SU-DHL-6 (cell line): Measurements from ENCODE around the gene HOXD3.

ENCODE experiments used
- H2AFZ ChIP-seq: fragments of 200-600 bp; sonication (generic); 2 replicates; pipeline ENCODE4 v1.6.1; 2014; ENCODE audit warnings: low read depth, mild to moderate bottlenecking, moderate library complexity, mixed read lengths, antibody characterized with exemption, low read length; ENCODE audit not compliant: severe bottlenecking
- H3F3A ChIP-seq: fragments of 200-600 bp; shearing (Covaris generic); 2 replicates; pipeline ENCODE4 v1.6.0; 2016; ENCODE audit warnings: antibody characterized with exemption, mild to moderate bottlenecking; ENCODE audit not compliant: insufficient read depth
- H3K27ac ChIP-seq: fragments of 200-600 bp; sonication (generic); 2 replicates; pipeline ENCODE4 v1.5.1; 2016; ENCODE audit warnings: low read depth, mild to moderate bottlenecking, low read length, moderate library complexity, mixed read lengths
- H3K27me3 ChIP-seq: fragments of 200-600 bp; sonication (generic), shearing (Covaris generic); 2 replicates; pipeline ENCODE4 v1.6.0; 2014; ENCODE audit warnings: mild to moderate bottlenecking, low read length
- H3K36me3 ChIP-seq: fragments of 200-600 bp; sonication (generic); 2 replicates; pipeline ENCODE4 v1.6.1; 2014; ENCODE audit warnings: mild to moderate bottlenecking, low read length, mixed read lengths
- H3K4me2 ChIP-seq: fragments of 300-600, 200-600 bp; shearing (Covaris generic), sonication (generic); 2 replicates; pipeline ENCODE4 v1.6.0; 2014; ENCODE audit warnings: low read length, low read depth, mild to moderate bottlenecking; ENCODE audit not compliant: poor library complexity, severe bottlenecking
- H3K4me3 ChIP-seq: fragments of 200-600 bp; sonication (generic); 2 replicates; pipeline ENCODE4 v1.5.1; 2014; ENCODE audit warnings: antibody characterized with exemption, low read length, mild to moderate bottlenecking, mixed read lengths; ENCODE audit not compliant: insufficient read depth, poor library complexity, severe bottlenecking
- H3K79me2 ChIP-seq: fragments of 200-600 bp; sonication (generic); 2 replicates; pipeline ENCODE4 v1.6.1; 2014; ENCODE audit warnings: mild to moderate bottlenecking, low read length, moderate library complexity; ENCODE audit not compliant: insufficient read depth
- H3K9ac ChIP-seq: fragments of 200-600 bp; sonication (generic); 2 replicates; pipeline ENCODE4 v1.7.0; 2014; ENCODE audit warnings: mild to moderate bottlenecking, low read length
- H3K9me2 ChIP-seq: fragments of 200-600 bp; sonication (generic); replicated peaks from 2 replicates; pipeline ENCODE4 v1.6.1; 2014; ENCODE audit warnings: low read length; ENCODE audit not compliant: insufficient read depth
- H3K9me3 ChIP-seq: fragments of 200-600 bp; sonication (generic); 2 replicates; pipeline ENCODE4 v1.6.1; 2014; ENCODE audit warnings: low read length, mixed read lengths; ENCODE audit not compliant: insufficient read depth
- H4K20me1 ChIP-seq: fragments of 200-600 bp; sonication (generic); 2 replicates; pipeline ENCODE4 v1.6.1; 2014; ENCODE audit warnings: low read depth, mild to moderate bottlenecking, antibody characterized with exemption, low read length, moderate library complexity, mixed read lengths
- EZH2phosphoT487 ChIP-seq: fragments of 200-600 bp; sonication (generic), shearing (Covaris generic); conservative IDR thresholded peaks from 2 replicates; pipeline ENCODE4 v1.6.1; 2018; ENCODE audit warnings: mild to moderate bottlenecking, antibody characterized with exemption, low read length, moderate library complexity, mixed read lengths
- TF ChIP-seq, protein P1 (sequence below): fragments of 200-600 bp; sonication (generic); IDR thresholded peaks from one replicate; pipeline ENCODE4 v1.5.1; 2017; ENCODE audit warnings: antibody characterized with exemption, mild to moderate bottlenecking, low read length, moderate library complexity; ENCODE audit not compliant: insufficient read depth, poor library complexity, severe bottlenecking

The HOXD3 gene

GRCh38 chr2:176167398-176167797, 10.3 kb downstream of the HOXD3 start:
- H3K9ac ChIP-seq: no peak overlapping the region
- H3K4me3 ChIP-seq: no peak overlapping the region
- H3F3A ChIP-seq: no peaks in the 10 kb centered on the region
- no peaks in the 10 kb centered on the region for H3K9me3 ChIP-seq
- H2AFZ ChIP-seq: no peak overlapping the region
- no peaks in the 10 kb centered on the region for H3K79me2 ChIP-seq
- no peak overlapping the region for H3K27ac ChIP-seq
- TF ChIP-seq, protein P1, sequence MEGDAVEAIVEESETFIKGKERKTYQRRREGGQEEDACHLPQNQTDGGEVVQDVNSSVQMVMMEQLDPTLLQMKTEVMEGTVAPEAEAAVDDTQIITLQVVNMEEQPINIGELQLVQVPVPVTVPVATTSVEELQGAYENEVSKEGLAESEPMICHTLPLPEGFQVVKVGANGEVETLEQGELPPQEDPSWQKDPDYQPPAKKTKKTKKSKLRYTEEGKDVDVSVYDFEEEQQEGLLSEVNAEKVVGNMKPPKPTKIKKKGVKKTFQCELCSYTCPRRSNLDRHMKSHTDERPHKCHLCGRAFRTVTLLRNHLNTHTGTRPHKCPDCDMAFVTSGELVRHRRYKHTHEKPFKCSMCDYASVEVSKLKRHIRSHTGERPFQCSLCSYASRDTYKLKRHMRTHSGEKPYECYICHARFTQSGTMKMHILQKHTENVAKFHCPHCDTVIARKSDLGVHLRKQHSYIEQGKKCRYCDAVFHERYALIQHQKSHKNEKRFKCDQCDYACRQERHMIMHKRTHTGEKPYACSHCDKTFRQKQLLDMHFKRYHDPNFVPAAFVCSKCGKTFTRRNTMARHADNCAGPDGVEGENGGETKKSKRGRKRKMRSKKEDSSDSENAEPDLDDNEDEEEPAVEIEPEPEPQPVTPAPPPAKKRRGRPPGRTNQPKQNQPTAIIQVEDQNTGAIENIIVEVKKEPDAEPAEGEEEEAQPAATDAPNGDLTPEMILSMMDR: no peak
- no peak for TF ChIP-seq EZH2phosphoT487
- H3K4me2 ChIP-seq: no peak overlapping the region
- no peaks in the 10 kb centered on the region for H3K9me2 ChIP-seq
- no peaks in the 10 kb centered on the region for H3K27me3 ChIP-seq
- H3K36me3 ChIP-seq: no peaks in the 10 kb centered on the region
- no peaks in the 10 kb centered on the region for H4K20me1 ChIP-seq

DNA sequence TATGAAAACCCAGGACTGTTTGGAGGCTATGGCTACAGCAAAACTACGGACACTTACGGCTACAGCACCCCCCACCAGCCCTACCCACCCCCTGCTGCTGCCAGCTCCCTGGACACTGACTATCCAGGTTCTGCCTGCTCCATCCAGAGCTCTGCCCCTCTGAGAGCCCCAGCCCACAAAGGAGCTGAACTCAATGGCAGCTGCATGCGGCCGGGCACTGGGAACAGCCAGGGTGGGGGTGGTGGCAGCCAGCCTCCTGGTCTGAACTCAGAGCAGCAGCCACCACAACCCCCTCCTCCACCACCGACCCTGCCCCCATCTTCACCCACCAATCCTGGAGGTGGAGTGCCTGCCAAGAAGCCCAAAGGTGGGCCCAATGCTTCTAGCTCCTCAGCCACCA, 12.1 kb downstream of the HOXD3 start:
- Histone ChIP-seq H3K27me3 (no peaks in the 10 kb centered on the region), H3F3A (no peaks in the 10 kb centered on the region)

GRCh38 chr2:176169711-176170110, 12.6 kb downstream of the HOXD3 start:
- Histone ChIP-seq H3K36me3 (no peaks in the 10 kb centered on the region), H3K4me3 (no peak overlapping the region), H4K20me1 (no peaks in the 10 kb centered on the region), H3K27me3 (no peaks in the 10 kb centered on the region), H3K9me3 (no peaks in the 10 kb centered on the region), H3K27ac (no peak overlapping the region), H3K4me2 (no peak overlapping the region), H2AFZ (no peak overlapping the region), H3F3A (no peaks in the 10 kb centered on the region), H3K9me2 (no peaks in the 10 kb centered on the region), H3K79me2 (no peaks in the 10 kb centered on the region), H3K9ac (no peak overlapping the region)
- no peak for TF ChIP-seq EZH2phosphoT487
- TF ChIP-seq, protein P1: no peak

More for the DNA sequence above, 12.1 kb downstream of the HOXD3 start:
- no peaks in the 10 kb centered on the region for H3K9me2 ChIP-seq
- no peaks in the 10 kb centered on the region for H3K9me3 ChIP-seq
- no peak overlapping the region for H2AFZ ChIP-seq
- H3K27ac ChIP-seq: no peak overlapping the region
- no peaks in the 10 kb centered on the region for H3K36me3 ChIP-seq
- no peaks in the 10 kb centered on the region for H4K20me1 ChIP-seq
- H3K9ac ChIP-seq: no peak overlapping the region
- H3K79me2 ChIP-seq: no peaks in the 10 kb centered on the region
- TF ChIP-seq, protein P1: no peak
- no peak for TF ChIP-seq EZH2phosphoT487
- H3K4me3 ChIP-seq: no peak overlapping the region
- H3K4me2 ChIP-seq: no peak overlapping the region
